ENCODE data around the gene PRMT2.

DNA sequence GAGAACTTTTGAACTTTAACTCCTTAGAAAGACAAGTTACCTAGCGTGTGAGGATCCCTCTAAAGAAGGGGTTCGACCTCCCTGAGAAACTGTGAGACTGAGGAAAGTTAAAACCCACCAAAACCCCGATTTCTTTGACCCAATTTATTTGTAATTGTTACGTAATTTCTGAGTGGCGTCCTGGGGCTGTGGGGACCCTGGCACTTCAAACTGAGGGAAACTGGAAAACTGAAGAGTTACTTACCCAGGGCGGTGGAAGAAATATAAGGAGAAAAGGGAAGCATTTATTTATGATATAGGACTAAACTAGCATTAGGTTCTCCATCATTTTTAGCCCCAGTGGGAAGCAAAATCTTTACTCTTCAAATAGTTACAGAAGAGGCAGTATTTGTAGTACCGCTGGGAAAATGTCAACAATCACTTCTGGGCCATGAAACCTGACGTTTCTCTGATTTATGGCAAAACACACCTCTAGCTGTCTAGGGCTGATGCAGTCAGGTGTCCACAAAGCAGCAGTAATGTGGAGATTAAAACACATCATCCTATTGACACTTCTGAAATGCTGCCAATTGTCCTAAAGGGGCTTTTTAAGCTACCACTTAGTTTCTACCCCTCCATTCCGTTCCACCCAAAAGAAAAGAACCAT is 31.0 kb upstream of the PRMT2 start:
- TF ChIP-seq, protein P1, sequence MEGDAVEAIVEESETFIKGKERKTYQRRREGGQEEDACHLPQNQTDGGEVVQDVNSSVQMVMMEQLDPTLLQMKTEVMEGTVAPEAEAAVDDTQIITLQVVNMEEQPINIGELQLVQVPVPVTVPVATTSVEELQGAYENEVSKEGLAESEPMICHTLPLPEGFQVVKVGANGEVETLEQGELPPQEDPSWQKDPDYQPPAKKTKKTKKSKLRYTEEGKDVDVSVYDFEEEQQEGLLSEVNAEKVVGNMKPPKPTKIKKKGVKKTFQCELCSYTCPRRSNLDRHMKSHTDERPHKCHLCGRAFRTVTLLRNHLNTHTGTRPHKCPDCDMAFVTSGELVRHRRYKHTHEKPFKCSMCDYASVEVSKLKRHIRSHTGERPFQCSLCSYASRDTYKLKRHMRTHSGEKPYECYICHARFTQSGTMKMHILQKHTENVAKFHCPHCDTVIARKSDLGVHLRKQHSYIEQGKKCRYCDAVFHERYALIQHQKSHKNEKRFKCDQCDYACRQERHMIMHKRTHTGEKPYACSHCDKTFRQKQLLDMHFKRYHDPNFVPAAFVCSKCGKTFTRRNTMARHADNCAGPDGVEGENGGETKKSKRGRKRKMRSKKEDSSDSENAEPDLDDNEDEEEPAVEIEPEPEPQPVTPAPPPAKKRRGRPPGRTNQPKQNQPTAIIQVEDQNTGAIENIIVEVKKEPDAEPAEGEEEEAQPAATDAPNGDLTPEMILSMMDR (conservative IDR thresholded peaks at IDR 0.05 in 1 of 2, IDR thresholded peaks at IDR 0.05 in 1 of 2; ENCODE audit: extremely low read depth in 1 of 2, insufficient read depth in 1 of 2, low read depth in 1 of 2, low read length in 2 of 2): no peak
- no peak for TF ChIP-seq EZH2 (IDR thresholded peaks at IDR 0.05; ENCODE audit: borderline replicate concordance, low read length)

Measured in mammary epithelial cell (primary cell).